CD4-positive, alpha-beta T cell treated with Interleukin-17A for 1 hour (primary cell): Measurements from ENCODE around the gene HOXA2.
A peak's percentile ranks its signal among the peaks of the same experiment; 100 is the strongest.

Experiments
- DNase-seq: peaks from one replicate; pipeline ENCODE4 v3.0.0-alpha.2; 2020

HOXA2 gene

GRCh38 chr7:27141137-27141922 lies 38.8 kb upstream of the HOXA2 start:
- no peak for DNase-seq

GRCh38 chr7:27140126-27140857 lies 37.8 kb upstream of the HOXA2 start:
- no peak for DNase-seq

- no peak for DNase-seq
Measured at GRCh38 chr7:27139334-27140125, 37.0 kb upstream of the HOXA2 start.

- DNase-seq = no peak
Measured at GRCh38 chr7:27138985-27139333, 36.5 kb upstream of the HOXA2 start.

- DNase-seq = no peak
Measured at GRCh38 chr7:27138472-27138871, 36.0 kb upstream of the HOXA2 start.

- DNase-seq = no peak
Measured at GRCh38 chr7:27137640-27138315, 35.3 kb upstream of the HOXA2 start.

- DNase-seq = no peak
Measured at GRCh38 chr7:27134392-27134791, 31.9 kb upstream of the HOXA2 start.

- DNase-seq = no peak
Measured at GRCh38 chr7:27133409-27134231, 31.1 kb upstream of the HOXA2 start.

- DNase-seq = no peak
Measured at GRCh38 chr7:27132978-27133377, 30.5 kb upstream of the HOXA2 start.

- DNase-seq = no peak
Measured at GRCh38 chr7:27132214-27132613, 29.7 kb upstream of the HOXA2 start.

- no peak for DNase-seq
Measured at GRCh38 chr7:27131390-27131819, 28.9 kb upstream of the HOXA2 start.

- DNase-seq = peak; percentile 78
Measured at GRCh38 chr7:27130540-27131389, 28.3 kb upstream of the HOXA2 start, which contains the start of gene HOXA4. HOXA4 (minus strand) TSS chr7:27130757; CDS start chr7:27130733, 24 bp downstream.

GRCh38 chr7:27129729-27130539 lies 27.5 kb upstream of the HOXA2 start:
- DNase-seq = no peak

GRCh38 chr7:27128776-27129728 lies 26.6 kb upstream of the HOXA2 start:
- no peak for DNase-seq

GRCh38 chr7:27128034-27128433 lies 25.6 kb upstream of the HOXA2 start:
- DNase-seq = no peak

- no peak for DNase-seq
Measured at GRCh38 chr7:27126596-27127327, 24.3 kb upstream of the HOXA2 start.

GRCh38 chr7:27125986-27126394 lies 23.5 kb upstream of the HOXA2 start:
- DNase-seq = no peak
